Measurements from ENCODE around the gene CELA2B.

CELA2B gene

GRCh38 chr1:15531003-15531402, 55.1 kb downstream of the CELA2B start:
- no peak for TF ChIP-seq ZNF274 (IDR thresholded peaks at IDR 0.05; ENCODE audit: low read depth, low read length)

GRCh38 chr1:15531682-15532081, 55.8 kb downstream of the CELA2B start:
- no peak for TF ChIP-seq ZNF274 (IDR thresholded peaks at IDR 0.05; ENCODE audit: low read depth, low read length)

More at GRCh38 chr1:15531003-15531402, 55.1 kb downstream of the CELA2B start:
- no peak overlapping the region for H3K4me3 ChIP-seq (ENCODE audit: low read length)

GRCh38 chr1:15538771-15539170, 62.9 kb downstream of the CELA2B start:
- TF ChIP-seq ZNF274 (IDR thresholded peaks at IDR 0.05; ENCODE audit: low read depth, low read length), result no peak
- H3K4me3 ChIP-seq (ENCODE audit: low read length), result no peak overlapping the region

More at GRCh38 chr1:15531682-15532081, 55.8 kb downstream of the CELA2B start:
- H3K4me3 ChIP-seq (ENCODE audit: low read length), result no peak overlapping the region

GRCh38 chr1:15540186-15540585, 64.3 kb downstream of the CELA2B start:
- no peak overlapping the region for H3K4me3 ChIP-seq (ENCODE audit: low read length)
- TF ChIP-seq ZNF274 (IDR thresholded peaks at IDR 0.05; ENCODE audit: low read depth, low read length), result no peak

Data from GM08714 (cell line).